Astrocyte (in vitro differentiated cells and primary cell): ENCODE data around the gene GJA8.

Experiments used
- EZH2 ChIP-seq: IDR thresholded peaks from 2 replicates; pipeline ENCODE4 v1.6.1; 2012; ENCODE audit warnings: mild to moderate bottlenecking, low read length, inconsistent platforms; ENCODE audit not compliant: insufficient read depth
- TF ChIP-seq, protein P1 (sequence below): IDR thresholded peaks from 2 replicates; pipeline ENCODE4 v1.5.1; 2011; ENCODE audit warnings: low read depth, mild to moderate bottlenecking, inconsistent platforms, low read length, moderate library complexity; ENCODE audit not compliant: insufficient read depth

- TF ChIP-seq, protein P1, sequence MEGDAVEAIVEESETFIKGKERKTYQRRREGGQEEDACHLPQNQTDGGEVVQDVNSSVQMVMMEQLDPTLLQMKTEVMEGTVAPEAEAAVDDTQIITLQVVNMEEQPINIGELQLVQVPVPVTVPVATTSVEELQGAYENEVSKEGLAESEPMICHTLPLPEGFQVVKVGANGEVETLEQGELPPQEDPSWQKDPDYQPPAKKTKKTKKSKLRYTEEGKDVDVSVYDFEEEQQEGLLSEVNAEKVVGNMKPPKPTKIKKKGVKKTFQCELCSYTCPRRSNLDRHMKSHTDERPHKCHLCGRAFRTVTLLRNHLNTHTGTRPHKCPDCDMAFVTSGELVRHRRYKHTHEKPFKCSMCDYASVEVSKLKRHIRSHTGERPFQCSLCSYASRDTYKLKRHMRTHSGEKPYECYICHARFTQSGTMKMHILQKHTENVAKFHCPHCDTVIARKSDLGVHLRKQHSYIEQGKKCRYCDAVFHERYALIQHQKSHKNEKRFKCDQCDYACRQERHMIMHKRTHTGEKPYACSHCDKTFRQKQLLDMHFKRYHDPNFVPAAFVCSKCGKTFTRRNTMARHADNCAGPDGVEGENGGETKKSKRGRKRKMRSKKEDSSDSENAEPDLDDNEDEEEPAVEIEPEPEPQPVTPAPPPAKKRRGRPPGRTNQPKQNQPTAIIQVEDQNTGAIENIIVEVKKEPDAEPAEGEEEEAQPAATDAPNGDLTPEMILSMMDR: no peak
- TF ChIP-seq EZH2: no peak
Measured at GRCh38 chr1:147891088-147891487, 11.5 kb upstream of the GJA8 start.
